Suprapubic skin (tissue), 4 donors: ENCODE data around the gene RHEB. TPM values are rescaled to one million over a fixed set of nuclear protein-coding genes. Genes with fewer than 3 reads are reported as not detected.

Experiments
- DNase-seq, 2 donors: peaks; one replicate each; pipeline ENCODE4 v3.0.0-alpha.2; 2019; ENCODE audit warnings: low spot score in 2 of 2
- H3K27ac ChIP-seq: fragments of 200-600 bp; sonication (generic); one replicate; pipeline ENCODE4 v1.5.1; 2019
- H3K27me3 ChIP-seq: fragments of 200-600 bp; sonication (generic); one replicate; pipeline ENCODE4 v1.5.1; 2019
- H3K36me3 ChIP-seq: fragments of 200-600 bp; sonication (generic); one replicate; pipeline ENCODE4 v1.5.1; 2019
- H3K4me1 ChIP-seq: fragments of 200-600 bp; sonication (generic); one replicate; pipeline ENCODE4 v1.5.1; 2019
- H3K4me3 ChIP-seq: fragments of 200-600 bp; sonication (generic); one replicate; pipeline ENCODE4 v1.5.1; 2019; ENCODE audit warnings: mild to moderate bottlenecking
- H3K9me3 ChIP-seq: fragments of 200-600 bp; sonication (generic); one replicate; pipeline ENCODE4 v1.5.1; 2019
- EP300 ChIP-seq: sonication (generic); formaldehyde crosslinking; IDR thresholded peaks from one replicate; pipeline ENCODE4 v1.6.1; 2017; ENCODE audit warnings: antibody characterized with exemption
- POLR2A ChIP-seq, 2 donors: fragments of 450-650 bp; IDR thresholded peaks; one replicate each; pipeline ENCODE4 v1.6.1; 2017; ENCODE audit warnings: antibody characterized with exemption in 2 of 2, mild to moderate bottlenecking in 2 of 2, moderate library complexity in 2 of 2
- POLR2AphosphoS5 ChIP-seq, 3 donors: sonication (generic); formaldehyde crosslinking; IDR thresholded peaks; one replicate each; pipeline ENCODE4 v1.6.1; 2017; ENCODE audit warnings: antibody characterized with exemption in 3 of 3
- WGBS: methylation state at CpG from one replicate; pipeline ENCODE4 v1.1.5; 2018; 5-methylcytosine and 5-hydroxymethylcytosine counted together
- total RNA-seq, 4 donors: library from RNA; depleted of rRNA; stranded (reverse); fragments of >200 nt; gene quantifications; one replicate each; pipeline ENCODE4 v1.1.0, GENCODE V29; 2016
- TF ChIP-seq, protein P1 (sequence below), 2 donors: fragments of 200-600 bp in 1 of 2; fragments of 450-650 bp in 1 of 2; sonication (generic) in 1 of 2; IDR thresholded peaks; one replicate each; pipeline ENCODE4 v1.5.1; 2016 to 2019; ENCODE audit warnings: antibody characterized with exemption in 2 of 2, mild to moderate bottlenecking in 1 of 2, moderate library complexity in 1 of 2

The RHEB gene
- total RNA-seq, 4 donors from 2014 or later = 46.5 to 62.2 (median 53.9) TPM

DNA sequence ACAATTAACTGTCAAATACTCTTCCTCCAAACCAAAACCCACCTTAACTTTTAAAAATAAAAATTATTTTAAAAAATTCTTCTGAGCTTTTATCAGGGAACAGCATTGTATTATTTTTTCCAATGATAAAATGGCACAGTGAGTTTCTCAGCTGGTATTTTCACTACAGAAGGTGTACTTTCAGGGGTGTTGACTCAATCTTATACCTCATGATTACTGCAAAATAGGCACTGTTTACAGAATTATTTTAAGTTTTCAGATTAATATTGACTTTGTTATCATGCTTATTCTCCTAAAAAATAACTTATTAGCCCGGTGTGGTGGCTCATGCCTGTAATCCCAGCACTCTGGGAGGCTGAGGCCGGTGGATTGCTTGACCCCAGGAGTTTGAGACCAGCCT lies 24.3 kb downstream of the RHEB start:
- H3K27me3 ChIP-seq = no peaks in the 10 kb centered on the region
- no peak overlapping the region for H3K27ac ChIP-seq
- peaks cover 13% of the 10 kb centered on the region for H3K4me1 ChIP-seq
- WGBS = 97% methylated on average over 2 of the region's 2 CpGs
- peaks cover 2% of the 10 kb centered on the region for H3K36me3 ChIP-seq
- no peak for DNase-seq
- H3K4me3 ChIP-seq = no peak overlapping the region
- no peaks in the 10 kb centered on the region for H3K9me3 ChIP-seq
- TF ChIP-seq EP300 (no peak), POLR2AphosphoS5 (IDR thresholded peaks at IDR 0.05) (no peak), POLR2A (IDR thresholded peaks at IDR 0.05) (no peak)
- TF ChIP-seq, protein P1, sequence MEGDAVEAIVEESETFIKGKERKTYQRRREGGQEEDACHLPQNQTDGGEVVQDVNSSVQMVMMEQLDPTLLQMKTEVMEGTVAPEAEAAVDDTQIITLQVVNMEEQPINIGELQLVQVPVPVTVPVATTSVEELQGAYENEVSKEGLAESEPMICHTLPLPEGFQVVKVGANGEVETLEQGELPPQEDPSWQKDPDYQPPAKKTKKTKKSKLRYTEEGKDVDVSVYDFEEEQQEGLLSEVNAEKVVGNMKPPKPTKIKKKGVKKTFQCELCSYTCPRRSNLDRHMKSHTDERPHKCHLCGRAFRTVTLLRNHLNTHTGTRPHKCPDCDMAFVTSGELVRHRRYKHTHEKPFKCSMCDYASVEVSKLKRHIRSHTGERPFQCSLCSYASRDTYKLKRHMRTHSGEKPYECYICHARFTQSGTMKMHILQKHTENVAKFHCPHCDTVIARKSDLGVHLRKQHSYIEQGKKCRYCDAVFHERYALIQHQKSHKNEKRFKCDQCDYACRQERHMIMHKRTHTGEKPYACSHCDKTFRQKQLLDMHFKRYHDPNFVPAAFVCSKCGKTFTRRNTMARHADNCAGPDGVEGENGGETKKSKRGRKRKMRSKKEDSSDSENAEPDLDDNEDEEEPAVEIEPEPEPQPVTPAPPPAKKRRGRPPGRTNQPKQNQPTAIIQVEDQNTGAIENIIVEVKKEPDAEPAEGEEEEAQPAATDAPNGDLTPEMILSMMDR (IDR thresholded peaks at IDR 0.05) = no peak

DNA sequence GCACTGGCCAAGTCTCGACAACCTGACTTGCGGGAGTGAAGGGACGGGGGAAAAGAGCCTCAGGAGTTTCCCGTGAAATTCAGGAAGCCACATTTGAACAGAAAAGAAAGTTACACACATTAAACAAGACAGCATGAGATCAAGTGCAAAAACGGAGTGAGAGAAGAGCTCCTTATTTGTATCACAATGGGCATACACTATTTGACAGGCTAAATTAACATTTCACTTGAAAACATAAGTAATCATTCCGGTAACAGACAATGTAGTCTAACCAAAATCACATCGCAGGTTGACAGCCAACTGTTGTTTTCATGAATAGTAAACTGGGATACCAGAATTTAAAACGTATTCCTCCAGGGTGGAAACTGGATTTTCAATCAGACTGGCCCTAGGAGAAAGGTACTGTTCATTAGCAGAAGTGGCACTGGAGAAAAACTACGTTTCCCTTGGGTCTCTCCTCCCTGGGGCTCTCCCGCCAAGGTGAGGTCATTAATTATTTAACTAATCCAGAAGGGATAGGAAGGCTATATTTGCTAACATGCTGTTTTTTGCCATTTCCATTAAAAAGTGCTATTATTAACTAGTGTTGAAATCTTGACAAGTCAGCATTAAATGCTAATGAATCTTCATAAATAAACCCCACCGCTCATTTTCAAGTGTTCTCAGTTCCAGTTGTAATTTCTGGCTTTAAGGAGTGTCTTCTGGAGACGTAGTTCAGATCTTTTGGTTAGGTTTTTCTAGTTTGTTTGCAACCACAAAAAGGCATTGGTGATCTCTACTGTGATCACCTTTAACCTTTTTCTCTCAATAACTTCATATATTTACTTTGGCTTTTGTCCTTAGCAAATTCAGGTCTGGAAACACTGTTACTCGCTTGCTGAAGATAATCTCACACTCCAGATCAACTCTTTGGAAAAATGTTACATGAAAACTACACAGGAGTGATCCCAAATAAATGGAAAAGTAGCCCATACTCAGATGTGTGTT lies 25.1 kb downstream of the RHEB start:
- DNase-seq = no peak
- Histone ChIP-seq H3K27me3 (no peaks in the 10 kb centered on the region), H3K4me3 (no peak overlapping the region), H3K27ac (no peak overlapping the region), H3K9me3 (no peaks in the 10 kb centered on the region), H3K4me1 (peaks cover 19% of the 10 kb centered on the region), H3K36me3 (peaks cover 10% of the 10 kb centered on the region)
- 62% methylated on average over 13 of the region's 13 CpGs for WGBS
- TF ChIP-seq POLR2A (IDR thresholded peaks at IDR 0.05) (no peak), EP300 (no peak), POLR2AphosphoS5 (IDR thresholded peaks at IDR 0.05) (no peak)
- TF ChIP-seq, protein P1 (IDR thresholded peaks at IDR 0.05) = no peak

DNA sequence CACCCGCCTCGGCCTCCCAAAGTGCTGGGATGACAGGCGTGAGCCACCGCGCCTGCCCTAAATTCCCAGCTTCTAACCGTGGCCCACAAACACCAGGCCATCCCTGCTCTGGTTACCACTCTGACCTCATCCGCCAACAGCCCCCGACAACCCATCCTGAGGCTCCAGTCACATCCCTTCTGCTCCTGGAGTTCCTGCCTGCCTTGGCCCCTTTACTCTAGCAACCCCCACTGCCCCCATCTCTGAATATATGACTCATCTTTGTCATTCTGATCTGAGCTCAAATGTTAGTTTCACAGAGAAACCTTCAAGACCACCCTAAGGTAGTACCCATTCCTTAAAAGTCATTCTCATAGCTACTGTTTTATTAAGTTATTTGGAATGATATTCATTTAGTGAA lies 26.6 kb downstream of the RHEB start:
- Histone ChIP-seq H3K4me1 (peaks cover 19% of the 10 kb centered on the region), H3K27me3 (no peaks in the 10 kb centered on the region), H3K9me3 (no peaks in the 10 kb centered on the region), H3K27ac (no peak overlapping the region), H3K36me3 (peaks cover 15% of the 10 kb centered on the region), H3K4me3 (no peak overlapping the region)
- DNase-seq = no peak
- TF ChIP-seq, protein P1 (IDR thresholded peaks at IDR 0.05) = no peak
- 99% methylated on average over 8 of the region's 8 CpGs for WGBS

DNA sequence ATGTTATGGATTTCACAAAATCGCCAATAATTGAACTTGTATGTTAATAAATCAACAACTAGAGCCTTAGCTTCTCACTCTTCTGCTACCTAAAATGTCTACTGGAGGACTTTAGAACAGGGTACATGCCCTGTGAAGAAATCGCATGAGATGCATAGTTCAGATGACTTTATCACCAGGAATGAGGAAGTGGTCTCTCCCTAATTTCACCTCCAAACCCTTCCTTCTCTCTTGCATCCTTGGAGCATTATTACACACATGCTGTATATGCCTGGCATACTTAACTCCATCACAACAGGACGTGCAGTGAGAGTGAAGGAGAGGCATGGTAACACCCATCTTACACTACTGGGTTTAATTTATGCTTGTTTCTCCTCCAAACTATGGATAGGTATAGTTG lies 27.8 kb downstream of the RHEB start:
- Histone ChIP-seq H3K36me3 (peaks cover 18% of the 10 kb centered on the region), H3K27ac (no peak overlapping the region), H3K4me1 (peaks cover 19% of the 10 kb centered on the region), H3K9me3 (no peaks in the 10 kb centered on the region), H3K27me3 (no peaks in the 10 kb centered on the region), H3K4me3 (no peak overlapping the region)
- no peak for DNase-seq
- 66% methylated on average over 3 of the region's 3 CpGs for WGBS
- no peak for TF ChIP-seq POLR2AphosphoS5 (IDR thresholded peaks at IDR 0.05)
- TF ChIP-seq POLR2A (IDR thresholded peaks at IDR 0.05) = no peak
- TF ChIP-seq, protein P1 (IDR thresholded peaks at IDR 0.05) = no peak
- TF ChIP-seq EP300 = no peak

DNA sequence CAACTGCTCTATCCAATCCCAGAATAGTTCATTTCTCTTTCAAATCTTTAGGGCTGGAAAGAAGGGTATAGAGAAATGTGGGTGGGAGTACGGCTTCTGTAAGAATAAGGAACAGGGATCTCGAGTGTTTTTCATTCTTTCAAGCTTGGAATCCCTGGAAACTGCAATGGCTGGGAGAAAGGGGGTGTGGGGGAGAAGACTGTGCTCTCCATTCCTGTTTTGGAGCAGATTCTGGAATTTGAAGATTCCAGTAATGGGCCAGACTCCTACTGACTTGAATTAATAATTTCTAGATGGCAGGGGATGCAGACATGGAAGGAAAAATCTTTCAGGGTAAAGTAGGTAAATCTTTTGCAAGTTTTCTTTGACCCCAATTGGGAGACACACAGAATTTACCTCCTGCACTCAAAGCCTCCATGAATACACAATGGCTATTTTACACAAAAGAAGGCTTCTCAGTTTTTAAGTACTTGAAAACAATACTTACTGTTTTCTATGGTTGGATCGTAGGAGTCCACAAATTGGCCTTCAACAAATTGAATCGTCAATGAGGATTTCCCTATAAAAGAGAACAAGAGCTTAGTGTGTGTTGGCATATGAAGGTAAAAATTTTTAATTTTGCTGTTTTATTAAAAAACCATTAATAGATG lies 29.1 kb downstream of the RHEB start:
- WGBS = 76% methylated on average over 4 of the region's 4 CpGs
- DNase-seq = no peak
- no peak for TF ChIP-seq POLR2A (IDR thresholded peaks at IDR 0.05)
- TF ChIP-seq, protein P1 (IDR thresholded peaks at IDR 0.05) = no peak
- no peak for TF ChIP-seq EP300
- H3K9me3 ChIP-seq = no peaks in the 10 kb centered on the region
- peaks cover 22% of the 10 kb centered on the region for H3K4me1 ChIP-seq
- H3K27ac ChIP-seq = no peak overlapping the region
- H3K27me3 ChIP-seq = no peaks in the 10 kb centered on the region
- peaks cover 22% of the 10 kb centered on the region for H3K36me3 ChIP-seq
- H3K4me3 ChIP-seq = no peak overlapping the region
